Endodermal cell (in vitro differentiated cells): ENCODE data around the gene RIMS4. TPM values are rescaled to one million over a fixed set of nuclear protein-coding genes. Genes with fewer than 3 reads are reported as not detected.

Experiments used
- DNase-seq: peaks from one replicate; pipeline ENCODE4 v3.0.0-alpha.2; 2017
- H3K27ac ChIP-seq: 2 replicates; pipeline ENCODE4 v1.5.1; 2013; ENCODE audit warnings: mild to moderate bottlenecking, low read depth, low read length, moderate library complexity
- H3K27me3 ChIP-seq: 2 replicates; pipeline ENCODE4 v1.6.1; 2013; ENCODE audit warnings: mild to moderate bottlenecking, low read length, moderate library complexity; ENCODE audit not compliant: insufficient read depth, control insufficient read depth, poor library complexity, severe bottlenecking
- H3K36me3 ChIP-seq: 2 replicates; pipeline ENCODE4 v1.7.0; 2013; ENCODE audit warnings: mild to moderate bottlenecking, low read length, moderate library complexity; ENCODE audit not compliant: control insufficient read depth, insufficient read depth
- H3K4me1 ChIP-seq: one replicate; pipeline ENCODE4 v1.7.0; 2013; ENCODE audit warnings: low read length; ENCODE audit not compliant: control insufficient read depth, insufficient read depth
- H3K4me3 ChIP-seq: 2 replicates; pipeline ENCODE4 v1.5.1; 2013; ENCODE audit warnings: mild to moderate bottlenecking, low read length, moderate library complexity
- H3K9ac ChIP-seq: 2 replicates; pipeline ENCODE4 v1.6.1; 2013; ENCODE audit warnings: mild to moderate bottlenecking, low read length, moderate library complexity; ENCODE audit not compliant: poor library complexity, severe bottlenecking; ENCODE audit errors: extremely low read depth
- H3K9me3 ChIP-seq: 2 replicates; pipeline ENCODE4 v1.6.1; 2013; ENCODE audit warnings: mild to moderate bottlenecking, low read length, moderate library complexity; ENCODE audit not compliant: control insufficient read depth
- H3K27ac Mint-ChIP-seq: 2 replicates; pipeline ENCODE4 v1.8.0; 2020; ENCODE audit warnings: mixed read lengths
- H3K27me3 Mint-ChIP-seq: 2 replicates; pipeline ENCODE4 v1.8.0; 2021; ENCODE audit warnings: mild to moderate bottlenecking, mixed read lengths; ENCODE audit not compliant: insufficient read depth
- H3K36me3 Mint-ChIP-seq: 2 replicates; pipeline ENCODE4 v1.8.0; 2020; ENCODE audit warnings: low read depth, mixed read lengths
- H3K4me1 Mint-ChIP-seq: 2 replicates; pipeline ENCODE4 v1.8.0; 2020; ENCODE audit warnings: mixed read lengths
- H3K4me3 Mint-ChIP-seq: 2 replicates; pipeline ENCODE4 v1.8.0; 2020; ENCODE audit warnings: mild to moderate bottlenecking, moderate library complexity, mixed read lengths
- H3K9me3 Mint-ChIP-seq: 2 replicates; pipeline ENCODE4 v1.8.0; 2020; ENCODE audit warnings: mild to moderate bottlenecking, mixed read lengths
- CTCF ChIP-seq: fragments of 200-600 bp; sonication (generic); conservative IDR thresholded peaks from 2 replicates; pipeline ENCODE4 v1.5.0; 2021; ENCODE audit warnings: antibody characterized with exemption, mild to moderate bottlenecking
- WGBS, 2 experiments: methylation state at CpG; one replicate each; pipeline versions ENCODE4 v1.1.5 to v1.1.7; 2013; ENCODE audit warnings: missing lambda C conversion rate in 2 of 2, mixed read lengths in 1 of 2; ENCODE audit not compliant: insufficient coverage in 1 of 2, insufficient read length in 1 of 2; 5-methylcytosine and 5-hydroxymethylcytosine counted together
- total RNA-seq, 2 donors: library from RNA; stranded (reverse); fragmentation: NEBNext Ultra II Directional in 1 of 2; extraction: Animal tissue kit (Norgen Biotek cat#: 25700) in 1 of 2; gene quantifications; 2 replicates in 1 of 2; 3 replicates in 1 of 2; pipeline ENCODE4 v1.2.1, GENCODE V29; 2021

RIMS4 gene
- total RNA-seq, 2 donors from 2014 or later = 4.3 to 13.0 TPM

DNA sequence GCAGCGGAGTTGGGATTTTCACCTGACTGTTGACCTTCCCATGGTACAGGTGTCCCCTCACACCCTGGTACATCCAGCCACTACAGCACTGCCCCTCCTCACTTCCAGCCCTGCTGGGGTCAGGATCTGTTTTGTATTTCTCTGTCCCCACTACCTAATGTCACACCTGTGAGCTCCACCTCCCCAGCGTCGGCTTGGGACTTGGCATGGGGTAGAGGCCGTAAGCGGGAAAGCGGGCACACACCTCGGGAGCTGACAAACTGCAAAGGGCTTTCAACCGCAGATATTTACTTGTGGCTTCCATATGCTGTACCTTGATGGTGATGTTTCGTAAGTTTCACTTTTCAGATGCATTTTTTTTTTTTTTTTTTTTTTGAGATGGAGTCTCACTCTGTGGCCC lies 100.5 kb downstream of the RIMS4 start:
- 93 to 97% methylated on average over 5 to 9 of the region's 9 CpGs for WGBS, 2 experiments
- no peaks in the 10 kb centered on the region for H3K27me3 Mint-ChIP-seq
- H3K4me1 ChIP-seq = no peaks in the 10 kb centered on the region
- H3K27me3 ChIP-seq = no peaks in the 10 kb centered on the region
- no peak overlapping the region for H3K9ac ChIP-seq
- no peak overlapping the region for H3K4me3 ChIP-seq
- no peaks in the 10 kb centered on the region for H3K36me3 ChIP-seq
- TF ChIP-seq CTCF = no peak
- H3K4me1 Mint-ChIP-seq = no peaks in the 10 kb centered on the region
- no peaks in the 10 kb centered on the region for H3K36me3 Mint-ChIP-seq
- no peaks in the 10 kb centered on the region for H3K9me3 Mint-ChIP-seq
- H3K27ac Mint-ChIP-seq = no peak overlapping the region
- no peaks in the 10 kb centered on the region for H3K9me3 ChIP-seq
- no peak for DNase-seq
- no peak overlapping the region for H3K4me3 Mint-ChIP-seq
- no peak overlapping the region for H3K27ac ChIP-seq

- Histone ChIP-seq H3K27ac (no peak overlapping the region), H3K9ac (no peak overlapping the region), H3K27me3 (no peaks in the 10 kb centered on the region), H3K9me3 (no peaks in the 10 kb centered on the region), H3K36me3 (no peaks in the 10 kb centered on the region), H3K4me3 (no peak overlapping the region), H3K4me1 (no peaks in the 10 kb centered on the region)
- no peaks in the 10 kb centered on the region for H3K36me3 Mint-ChIP-seq
- H3K27me3 Mint-ChIP-seq = no peaks in the 10 kb centered on the region
- 91 to 94% methylated on average over 5 to 11 of the region's 11 CpGs for WGBS, 2 experiments
- H3K9me3 Mint-ChIP-seq = no peaks in the 10 kb centered on the region
- H3K4me3 Mint-ChIP-seq = no peak overlapping the region
- TF ChIP-seq CTCF = no peak
- H3K4me1 Mint-ChIP-seq = no peaks in the 10 kb centered on the region
- no peak overlapping the region for H3K27ac Mint-ChIP-seq
- DNase-seq = no peak
Measured at GRCh38 chr20:44709380-44709779, 101.0 kb downstream of the RIMS4 start.

GRCh38 chr20:44707018-44707579 lies 103.2 kb downstream of the RIMS4 start:
- Histone ChIP-seq H3K27ac (peak overlapping the region; percentile 30), H3K36me3 (no peaks in the 10 kb centered on the region), H3K9ac (no peak overlapping the region), H3K27me3 (no peaks in the 10 kb centered on the region), H3K9me3 (no peaks in the 10 kb centered on the region), H3K4me3 (no peak overlapping the region), H3K4me1 (no peaks in the 10 kb centered on the region)
- Mint-ChIP-seq H3K4me1 (no peaks in the 10 kb centered on the region), H3K27ac (no peak overlapping the region), H3K4me3 (no peak overlapping the region), H3K9me3 (no peaks in the 10 kb centered on the region), H3K36me3 (no peaks in the 10 kb centered on the region), H3K27me3 (no peaks in the 10 kb centered on the region)
- no peak for TF ChIP-seq CTCF
- 88 to 95% methylated on average over 1 to 5 of the region's 5 CpGs for WGBS, 2 experiments
- no peak for DNase-seq
